Osteocyte (in vitro differentiated cells): Measurements from ENCODE around the gene KAZN. TPM values are rescaled to one million over a fixed set of nuclear protein-coding genes. Genes with fewer than 3 reads are reported as not detected.

Experiments
- DNase-seq: peaks from one replicate; pipeline ENCODE4 v3.0.0; 2021; ENCODE audit warnings: mixed read lengths; ENCODE audit not compliant: unreplicated experiment; ENCODE audit errors: extremely low spot score
- H3K27ac Mint-ChIP-seq: one replicate; pipeline ENCODE4 v1.8.0; 2021; ENCODE audit warnings: mild to moderate bottlenecking, mixed read lengths; ENCODE audit not compliant: unreplicated experiment
- H3K27me3 Mint-ChIP-seq: one replicate; pipeline ENCODE4 v1.8.0; 2021; ENCODE audit warnings: mixed read lengths; ENCODE audit not compliant: unreplicated experiment
- H3K36me3 Mint-ChIP-seq: one replicate; pipeline ENCODE4 v1.8.0; 2021; ENCODE audit warnings: mixed read lengths; ENCODE audit not compliant: unreplicated experiment
- H3K4me1 Mint-ChIP-seq: one replicate; pipeline ENCODE4 v1.8.0; 2021; ENCODE audit warnings: mixed read lengths; ENCODE audit not compliant: unreplicated experiment
- H3K4me3 Mint-ChIP-seq: one replicate; pipeline ENCODE4 v1.8.0; 2021; ENCODE audit warnings: mild to moderate bottlenecking, moderate library complexity, mixed read lengths; ENCODE audit not compliant: unreplicated experiment
- H3K9me3 Mint-ChIP-seq: one replicate; pipeline ENCODE4 v1.8.0; 2021; ENCODE audit warnings: mixed read lengths; ENCODE audit not compliant: unreplicated experiment
- CTCF ChIP-seq: fragments of 200-600 bp; sonication (generic); IDR thresholded peaks from 2 replicates; pipeline ENCODE4 v1.5.0; 2021; ENCODE audit warnings: antibody characterized with exemption, mild to moderate bottlenecking, moderate library complexity
- total RNA-seq: library from RNA; stranded (reverse); gene quantifications from 2 replicates; pipeline ENCODE4 v1.2.1, GENCODE V29; 2021

Gene KAZN
- total RNA-seq, 1 donor from 2014 or later = 47.1 TPM

- no peak for TF ChIP-seq CTCF
- Mint-ChIP-seq H3K9me3 (peaks cover 3% of the 10 kb centered on the region), H3K36me3 (no peaks in the 10 kb centered on the region), H3K4me3 (no peak overlapping the region), H3K4me1 (no peaks in the 10 kb centered on the region), H3K27me3 (no peaks in the 10 kb centered on the region), H3K27ac (no peak overlapping the region)
- DNase-seq = no peak
Measured at GRCh38 chr1:14625996-14626395, 27.5 kb downstream of the KAZN start.

GRCh38 chr1:14626869-14627607, 28.6 kb downstream of the KAZN start:
- H3K27ac Mint-ChIP-seq = no peak overlapping the region
- H3K36me3 Mint-ChIP-seq = no peaks in the 10 kb centered on the region
- no peaks in the 10 kb centered on the region for H3K4me1 Mint-ChIP-seq
- H3K9me3 Mint-ChIP-seq = peaks cover 3% of the 10 kb centered on the region
- no peak overlapping the region for H3K4me3 Mint-ChIP-seq
- no peak for DNase-seq
- no peak for TF ChIP-seq CTCF
- H3K27me3 Mint-ChIP-seq = no peaks in the 10 kb centered on the region

- no peak for TF ChIP-seq CTCF
- Mint-ChIP-seq H3K9me3 (peaks cover 3% of the 10 kb centered on the region), H3K4me3 (no peak overlapping the region), H3K4me1 (no peaks in the 10 kb centered on the region), H3K36me3 (no peaks in the 10 kb centered on the region), H3K27me3 (no peaks in the 10 kb centered on the region), H3K27ac (no peak overlapping the region)
- no peak for DNase-seq
Measured at GRCh38 chr1:14627608-14628489, 29.4 kb downstream of the KAZN start.

DNA sequence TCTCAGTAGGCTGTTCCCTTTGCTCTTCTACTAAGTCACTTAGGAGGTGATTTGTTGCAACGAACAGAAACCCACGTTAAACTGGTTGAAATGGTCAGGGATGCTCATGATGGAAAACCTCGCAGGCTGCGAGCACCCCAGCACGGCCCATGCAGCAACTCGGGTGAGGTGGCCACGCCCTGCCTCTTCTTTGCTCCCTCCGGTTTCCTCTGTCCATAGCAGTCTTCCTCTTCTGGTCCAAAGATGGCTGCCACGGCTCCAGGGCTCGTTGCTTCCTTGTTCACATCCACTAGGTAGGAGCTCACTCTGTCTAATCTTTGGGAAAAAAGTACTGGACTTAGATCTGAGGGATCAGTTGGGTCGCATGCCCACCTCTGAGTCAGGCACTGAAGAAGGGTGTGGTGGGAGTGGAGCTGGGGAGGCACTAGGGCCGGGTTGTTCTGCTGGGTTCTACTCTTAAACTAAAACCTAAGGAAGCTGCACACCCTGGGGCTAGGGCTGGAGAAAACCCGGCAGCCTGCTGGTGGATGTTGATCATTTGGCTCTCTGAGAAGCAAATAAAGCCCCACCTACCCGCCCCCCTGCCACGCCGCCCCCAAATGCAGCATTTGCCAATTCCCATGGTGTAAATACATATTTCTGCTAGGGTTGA, 31.0 kb downstream of the KAZN start:
- no peaks in the 10 kb centered on the region for H3K27me3 Mint-ChIP-seq
- H3K4me1 Mint-ChIP-seq = no peaks in the 10 kb centered on the region
- no peak for DNase-seq
- no peak overlapping the region for H3K27ac Mint-ChIP-seq
- H3K9me3 Mint-ChIP-seq = no peaks in the 10 kb centered on the region
- H3K4me3 Mint-ChIP-seq = no peak overlapping the region
- no peaks in the 10 kb centered on the region for H3K36me3 Mint-ChIP-seq
- TF ChIP-seq CTCF = no peak

GRCh38 chr1:14630986-14631385, 32.5 kb downstream of the KAZN start:
- Mint-ChIP-seq H3K27me3 (no peaks in the 10 kb centered on the region), H3K36me3 (no peaks in the 10 kb centered on the region), H3K27ac (no peak overlapping the region), H3K9me3 (no peaks in the 10 kb centered on the region), H3K4me3 (no peak overlapping the region), H3K4me1 (no peaks in the 10 kb centered on the region)
- no peak for TF ChIP-seq CTCF
- no peak for DNase-seq
